Skeletal muscle satellite cell (primary cell): Measurements from ENCODE around the gene C19orf81.

Source experiments
- H3K27me3 ChIP-seq: 2 replicates; pipeline ENCODE4 v1.7.0; 2013; ENCODE audit warnings: low read length; ENCODE audit not compliant: control insufficient read depth, insufficient read depth
- H3K36me3 ChIP-seq: 2 replicates; pipeline ENCODE4 v1.7.0; 2013; ENCODE audit warnings: mild to moderate bottlenecking, control low read depth, low read length; ENCODE audit not compliant: insufficient read depth
- H3K4me1 ChIP-seq: 2 replicates; pipeline ENCODE4 v1.7.0; 2013; ENCODE audit warnings: low read length; ENCODE audit not compliant: control insufficient read depth, insufficient read depth
- H3K4me2 ChIP-seq: 2 replicates; pipeline ENCODE4 v1.7.0; 2013; ENCODE audit warnings: mild to moderate bottlenecking, low read length
- H3K4me3 ChIP-seq: 2 replicates; pipeline ENCODE4 v1.7.0; 2013; ENCODE audit warnings: low read length
- H3K9ac ChIP-seq: 2 replicates; pipeline ENCODE4 v1.7.0; 2013; ENCODE audit warnings: mild to moderate bottlenecking, low read depth, low read length, moderate library complexity
- H3K9me3 ChIP-seq: replicated peaks from 2 replicates; pipeline ENCODE4 v1.7.0; 2013; ENCODE audit warnings: mild to moderate bottlenecking, control low read depth, low read length

C19orf81 gene

DNA sequence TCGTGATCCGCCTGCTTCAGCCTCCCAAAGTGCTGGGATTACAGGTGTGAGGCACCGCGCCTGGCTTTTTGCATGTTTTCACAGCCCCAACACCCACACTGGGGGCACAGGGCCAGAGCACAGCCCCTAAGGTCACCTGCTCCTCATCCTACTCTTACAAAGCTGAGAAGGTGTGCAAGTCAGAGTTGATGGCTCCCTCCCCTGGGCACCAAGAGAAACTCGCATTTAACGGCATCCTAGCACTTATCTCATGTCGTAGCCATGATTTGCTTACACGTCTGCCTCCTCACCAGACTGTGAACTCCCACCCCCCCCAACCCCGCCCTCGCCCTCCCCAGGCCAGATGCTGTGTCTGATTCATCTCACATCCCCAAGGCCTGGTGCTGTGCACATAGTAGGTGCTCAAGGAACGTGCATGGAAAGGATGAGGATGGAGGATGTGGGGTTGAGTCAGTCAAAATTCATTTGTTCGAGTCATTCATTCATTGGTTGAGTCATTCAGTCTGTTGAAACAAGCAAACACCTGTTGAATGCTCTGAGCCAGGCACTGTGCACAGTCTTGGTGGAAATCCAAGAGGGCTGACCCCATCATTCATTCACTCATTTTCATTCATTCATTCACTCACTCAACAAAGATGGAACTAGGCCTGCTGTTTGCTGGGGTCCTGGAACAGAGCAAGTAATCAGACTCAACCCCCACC is 59.1 kb downstream of the C19orf81 start:
- Histone ChIP-seq H3K4me1 (no peaks in the 10 kb centered on the region), H3K4me3 (no peak overlapping the region), H3K36me3 (no peaks in the 10 kb centered on the region), H3K9me3 (no peaks in the 10 kb centered on the region), H3K9ac (no peak overlapping the region), H3K4me2 (no peak overlapping the region), H3K27me3 (no peaks in the 10 kb centered on the region)
